Activated CD4-positive, alpha-beta T cell treated with anti-CD3 and anti-CD28 coated beads for 24 hours (primary cell): ENCODE results near the gene GNB2.
"Not testable (repeated sequence)": the region's sequence is repeated elsewhere in the genome, so short reads cannot be mapped to it uniquely, and the experiment has no call there.

Experiments
- DNase-seq, 2 donors: peaks; one replicate each; pipeline ENCODE4 v3.0.0-alpha.2; 2020; ENCODE audit warnings: low read depth in 2 of 2

The GNB2 gene

DNA sequence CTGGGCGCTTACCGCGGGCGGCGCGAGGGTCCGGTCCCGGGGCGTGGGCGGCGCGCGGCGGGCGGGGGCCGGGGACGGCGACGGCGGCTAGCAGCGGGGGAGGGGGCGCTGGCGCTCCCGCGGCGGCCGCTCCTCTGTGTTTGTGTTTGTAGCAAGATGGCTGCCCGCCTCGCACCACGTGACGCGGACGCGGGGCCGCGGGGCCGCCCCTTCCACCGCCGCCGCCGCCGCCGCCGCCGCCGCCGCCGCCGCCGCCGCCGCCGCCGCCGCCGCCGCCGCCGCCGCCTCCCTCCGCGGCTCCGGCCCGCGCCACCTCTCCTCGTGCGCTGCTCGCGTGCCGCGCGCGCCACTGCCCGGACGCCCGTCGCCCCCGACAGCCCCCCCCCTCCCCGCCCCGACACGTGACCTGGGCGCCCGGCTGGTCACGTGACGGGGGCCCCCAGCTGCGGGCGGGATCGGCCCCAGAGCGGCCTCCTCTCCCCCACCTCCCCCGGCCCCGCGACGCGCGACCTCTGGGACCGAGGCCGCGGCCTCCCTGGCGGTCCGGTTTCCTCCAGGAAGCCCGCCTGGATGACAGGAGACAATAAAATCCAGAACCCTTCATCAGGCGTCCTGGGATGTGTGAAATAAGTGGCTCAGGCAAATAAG, 20.7 kb downstream of the GNB2 start, which contains the start of gene GIGYF1:
Gene GIGYF1, minus strand, starts transcription at position 153 of the 648 bp plus-strand sequence. CDS start 6,012 bp downstream, outside the sequence.
- no peak for DNase-seq

DNA sequence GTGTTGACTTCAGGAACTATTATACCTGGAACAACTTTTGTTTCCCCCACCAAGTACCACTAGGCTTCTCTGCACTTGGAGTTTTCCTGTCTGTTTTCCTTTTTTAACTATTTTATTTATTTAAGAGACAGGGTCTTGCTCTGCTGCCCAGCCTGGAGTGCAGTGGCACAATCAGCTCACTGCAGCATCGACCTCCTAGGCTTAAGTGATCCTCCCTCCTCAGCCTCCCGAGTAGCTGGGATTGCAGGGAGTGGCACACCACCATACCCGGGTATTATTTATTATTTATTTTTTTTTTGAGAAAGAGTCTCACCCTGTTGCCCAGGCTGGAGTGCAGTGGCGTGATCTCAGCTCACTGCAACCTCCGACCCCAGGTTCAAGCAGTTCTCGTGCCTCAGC, 22.6 kb downstream of the GNB2 start:
- no peak for DNase-seq

DNA sequence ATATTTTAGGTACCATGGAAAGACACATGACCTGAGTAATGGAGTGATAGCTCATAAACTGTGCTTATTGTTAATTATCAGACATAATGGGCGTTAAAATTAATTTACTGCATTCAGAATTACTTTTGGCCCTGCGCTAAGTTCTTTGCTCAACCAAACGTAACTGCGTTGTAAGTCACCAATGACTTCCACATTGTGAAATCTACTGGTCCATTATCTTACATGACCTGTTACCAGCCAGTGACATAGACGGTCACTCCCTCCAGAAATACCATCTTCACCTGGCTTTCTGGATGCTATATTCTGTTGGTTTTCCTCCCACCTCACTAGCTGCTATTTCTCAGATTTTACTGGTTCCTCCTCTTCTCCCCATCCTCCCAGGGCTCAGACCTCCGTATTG, 25.5 kb downstream of the GNB2 start:
- DNase-seq = no peak

DNA sequence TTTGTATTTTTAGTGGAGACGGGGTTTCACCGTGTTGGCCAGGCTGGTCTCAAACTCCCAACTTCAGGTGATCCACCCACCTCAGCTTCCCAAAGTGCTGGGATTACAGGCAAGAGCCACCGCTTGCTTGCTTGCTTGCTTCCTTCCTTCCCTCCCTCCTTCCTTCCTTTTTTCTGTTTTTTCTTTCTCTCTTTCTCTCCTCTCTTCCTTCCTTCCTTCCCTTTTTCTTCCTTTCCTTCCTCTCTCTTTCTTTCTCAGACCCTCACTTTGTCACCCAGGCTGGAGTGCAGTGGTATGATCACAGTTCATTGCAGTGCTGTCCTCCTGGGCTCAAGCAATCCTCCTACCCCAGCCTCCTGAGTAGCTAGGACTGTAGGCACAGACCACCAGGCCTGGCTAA, 27.5 kb downstream of the GNB2 start:
- DNase-seq = not testable (repeated sequence)

DNA sequence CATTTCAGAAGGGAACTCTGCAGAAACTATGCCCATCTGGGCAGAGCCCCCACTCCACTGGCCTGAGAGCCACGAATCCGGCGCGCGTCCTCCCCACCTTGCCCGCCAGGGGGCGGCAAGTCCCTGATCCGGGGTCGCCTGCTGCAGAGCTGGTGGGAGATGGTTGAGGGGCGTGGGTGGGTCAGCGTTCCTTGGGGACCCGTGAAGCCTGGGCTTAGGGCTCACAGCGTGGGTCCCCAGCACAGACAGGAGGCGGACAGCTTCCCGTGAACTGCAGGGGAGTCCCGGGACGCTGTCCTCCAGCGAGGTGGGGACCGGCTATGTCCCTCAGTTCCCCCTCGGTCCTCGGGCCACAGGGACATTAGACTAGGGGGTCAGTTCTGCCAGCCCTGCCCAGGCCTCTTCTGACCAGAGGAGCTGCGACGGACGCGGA, 31.8 kb downstream of the GNB2 start:
- DNase-seq = peak; percentile 73 to 80

DNA sequence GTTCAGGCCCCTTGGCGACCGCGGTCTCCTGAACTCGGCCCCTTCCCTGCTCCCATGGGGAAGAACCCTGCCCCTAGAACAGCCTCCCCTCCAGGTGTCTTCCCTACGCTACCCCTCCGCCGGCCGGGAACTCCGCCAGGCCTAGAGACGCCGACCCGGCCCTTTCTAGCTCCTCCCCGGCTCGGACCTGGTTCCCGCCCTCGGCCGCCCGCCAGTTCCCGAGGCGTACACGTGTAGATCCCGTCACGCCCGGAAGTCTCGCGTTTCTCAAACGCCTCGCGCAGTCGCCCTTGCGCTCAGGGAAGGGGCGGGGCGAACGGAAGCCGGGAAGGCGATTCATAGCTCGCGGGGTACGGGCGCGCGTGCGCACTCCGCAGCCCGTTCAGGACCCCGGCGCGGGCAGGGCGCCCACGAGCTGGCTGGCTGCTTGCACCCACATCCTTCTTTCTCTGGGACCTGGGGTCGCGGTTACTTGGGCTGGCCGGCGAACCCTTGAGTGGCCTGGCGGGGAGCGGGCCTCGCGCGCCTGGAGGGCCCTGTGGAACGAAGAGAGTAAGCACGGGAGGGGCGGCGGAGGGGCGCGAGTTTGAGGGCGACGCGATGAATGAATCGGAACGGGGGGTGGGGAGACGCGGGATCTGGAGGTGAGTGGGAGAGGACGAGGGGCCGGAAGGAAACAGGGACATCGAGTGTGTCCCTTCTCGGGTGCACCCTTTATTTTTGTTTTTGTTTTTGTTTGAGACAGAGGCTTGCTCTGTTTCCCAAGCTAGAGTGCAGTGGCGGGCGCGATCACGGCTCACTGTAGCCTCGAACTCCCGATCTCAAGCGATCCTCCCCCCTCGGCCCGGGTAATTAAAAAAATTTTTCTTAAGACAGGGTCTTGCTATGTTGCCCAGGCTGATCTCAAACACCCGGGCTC, 32.5 kb downstream of the GNB2 start, which contains the start of gene POP7:
Gene POP7, plus strand, starts transcription at position 369 of the 919 bp plus-strand sequence. CDS start 710 bp downstream, outside the sequence.
- peak; percentile 98 to 99 for DNase-seq

DNA sequence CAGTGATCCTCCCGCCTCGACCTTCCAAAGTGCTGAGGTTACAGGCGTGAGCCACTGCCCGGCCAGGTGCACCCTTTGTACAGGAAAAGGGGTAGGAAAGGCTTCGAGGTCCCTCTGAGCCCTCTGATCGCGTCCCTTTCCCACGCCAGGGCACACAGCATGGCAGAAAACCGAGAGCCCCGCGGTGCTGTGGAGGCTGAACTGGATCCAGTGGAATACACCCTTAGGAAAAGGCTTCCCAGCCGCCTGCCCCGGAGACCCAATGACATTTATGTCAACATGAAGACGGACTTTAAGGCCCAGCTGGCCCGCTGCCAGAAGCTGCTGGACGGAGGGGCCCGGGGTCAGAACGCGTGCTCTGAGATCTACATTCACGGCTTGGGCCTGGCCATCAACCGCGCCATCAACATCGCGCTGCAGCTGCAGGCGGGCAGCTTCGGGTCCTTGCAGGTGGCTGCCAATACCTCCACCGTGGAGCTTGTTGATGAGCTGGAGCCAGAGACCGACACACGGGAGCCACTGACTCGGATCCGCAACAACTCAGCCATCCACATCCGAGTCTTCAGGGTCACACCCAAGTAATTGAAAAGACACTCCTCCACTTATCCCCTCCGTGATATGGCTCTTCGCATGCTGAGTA, 33.3 kb downstream of the GNB2 start:
- DNase-seq = no peak

DNA sequence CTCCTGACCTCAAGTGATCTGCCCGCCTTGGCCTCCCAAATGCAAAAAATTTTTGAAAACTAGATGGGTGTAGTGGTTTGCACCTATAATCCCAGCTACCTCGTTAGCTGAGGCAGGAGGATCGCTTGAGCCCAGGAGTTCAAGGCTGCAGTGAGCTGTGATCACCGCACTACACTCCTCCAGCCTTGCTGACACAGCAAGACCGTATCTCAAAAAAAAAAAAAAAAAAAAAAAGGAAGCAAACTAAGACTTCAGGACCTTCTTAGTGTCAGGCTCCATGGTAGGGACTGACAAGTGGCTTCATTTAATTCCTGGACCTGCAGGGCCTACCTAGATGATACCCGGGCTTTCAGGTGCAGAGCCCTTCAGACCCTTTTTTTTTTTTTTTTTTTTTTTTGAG, 34.9 kb downstream of the GNB2 start:
- DNase-seq = no peak

DNA sequence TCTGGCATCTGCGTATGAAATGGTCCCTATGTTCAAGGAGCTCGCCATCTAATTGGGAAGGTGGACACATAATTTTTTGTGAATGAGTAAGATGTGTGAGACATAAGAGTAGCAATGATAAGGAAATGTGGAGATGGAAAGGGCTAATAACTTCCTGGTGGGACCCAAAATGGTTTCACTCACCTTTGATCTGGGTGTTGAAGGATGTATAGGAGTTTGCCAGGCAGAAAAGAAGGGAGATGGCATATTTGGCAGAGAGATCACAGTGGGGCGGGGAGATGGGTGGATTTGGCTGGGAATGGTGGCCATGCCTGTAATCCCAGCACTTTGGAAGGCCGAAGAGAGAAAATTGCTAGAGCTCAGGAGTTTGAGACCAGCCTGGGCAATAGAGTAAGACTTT, 36.9 kb downstream of the GNB2 start:
- no peak for DNase-seq

DNA sequence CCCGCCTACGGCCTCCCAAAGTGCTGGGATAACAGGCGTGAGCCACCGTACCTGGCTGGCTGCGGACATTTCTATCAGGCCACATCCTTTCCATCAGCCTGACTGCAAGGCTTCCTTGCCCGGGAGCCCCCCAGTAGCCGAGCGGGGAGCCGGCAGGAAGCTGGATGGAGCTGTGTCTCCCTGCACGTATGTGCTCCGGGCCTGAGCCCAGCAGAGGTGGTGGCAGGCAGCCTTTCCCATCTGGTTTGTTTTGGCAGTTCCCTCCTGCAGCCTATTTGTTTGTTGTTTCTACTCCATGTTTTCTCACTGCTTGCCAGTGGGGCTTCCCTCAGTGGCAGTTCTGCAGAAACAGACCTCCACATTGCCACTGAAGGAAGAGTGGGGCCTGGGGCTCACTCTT, 37.8 kb downstream of the GNB2 start:
- no peak for DNase-seq

DNA sequence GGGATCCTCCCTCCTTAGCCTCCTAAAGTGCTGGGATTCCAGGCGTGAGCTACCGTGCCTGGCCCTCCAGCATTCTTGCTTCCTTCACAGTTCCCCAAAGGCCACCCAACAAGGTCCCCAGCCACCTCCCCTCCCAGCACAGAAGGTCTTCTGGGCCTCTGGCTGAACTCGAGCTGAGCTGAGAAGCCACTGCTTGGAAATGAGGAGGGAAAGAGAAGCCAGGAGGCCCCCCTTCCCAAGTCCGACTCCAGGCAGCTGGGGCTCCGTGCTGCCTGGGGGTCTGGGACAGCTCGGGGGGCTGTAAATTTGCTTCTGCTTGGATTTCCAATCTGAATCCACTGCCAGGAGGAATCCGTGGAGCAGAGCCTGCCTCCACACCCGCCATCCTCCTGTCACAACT, 41.2 kb downstream of the GNB2 start:
- no peak for DNase-seq

DNA sequence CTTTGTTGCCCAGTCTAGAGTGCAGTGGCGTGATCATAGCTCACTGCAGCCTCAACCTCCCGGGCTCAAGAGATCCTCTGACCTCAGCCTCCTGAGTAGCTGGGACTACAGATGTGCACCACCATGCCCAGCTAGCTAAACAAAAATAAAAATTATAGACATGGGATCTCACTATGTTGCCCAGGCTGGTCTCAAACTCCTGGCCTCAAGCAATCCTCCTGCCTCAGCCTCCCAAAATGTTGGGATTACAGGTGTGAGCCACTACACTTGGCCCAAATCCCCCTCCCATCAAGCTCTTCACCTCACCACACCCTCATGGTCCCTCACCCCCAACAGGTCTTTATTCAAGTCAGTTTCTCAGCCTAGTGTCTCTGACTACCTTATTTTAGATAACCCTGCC, 43.5 kb downstream of the GNB2 start:
- not testable (repeated sequence) for DNase-seq

DNA sequence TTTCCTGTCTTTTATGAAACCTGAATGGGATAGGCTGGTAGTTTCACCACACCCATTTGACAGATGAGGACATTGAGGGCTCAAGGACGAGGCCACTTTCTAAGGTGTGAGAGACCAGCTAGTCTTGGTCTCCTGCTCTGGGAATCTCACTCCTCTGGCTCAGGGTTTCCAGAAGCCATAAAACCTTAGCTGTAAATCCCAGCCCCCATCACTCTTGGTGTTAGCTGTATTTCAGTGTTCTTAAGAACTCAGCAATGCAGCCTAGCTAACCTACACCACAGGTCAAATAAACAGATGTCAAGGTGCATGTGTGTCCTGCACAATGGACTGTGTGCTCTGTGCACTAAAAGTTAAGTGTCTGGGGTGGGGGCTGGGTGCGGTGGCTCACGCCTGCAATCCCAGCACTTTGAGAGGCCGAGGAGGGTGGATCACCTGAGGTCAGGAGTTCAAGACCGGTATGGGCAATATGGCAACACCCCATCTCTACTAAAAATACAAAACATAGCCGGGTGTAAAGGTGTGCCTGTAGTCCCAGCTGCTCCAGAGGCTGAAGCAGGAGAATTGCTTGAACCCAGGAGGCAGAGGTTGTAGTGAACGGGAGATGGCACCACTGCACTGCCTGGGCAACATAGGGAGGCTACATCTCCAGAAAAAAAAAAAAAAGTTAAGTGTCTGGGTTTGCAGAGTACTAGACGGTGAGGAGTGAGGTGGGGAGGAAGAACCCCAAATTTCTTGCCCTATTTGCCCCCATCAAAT, 46.2 kb downstream of the GNB2 start:
- no peak for DNase-seq

DNA sequence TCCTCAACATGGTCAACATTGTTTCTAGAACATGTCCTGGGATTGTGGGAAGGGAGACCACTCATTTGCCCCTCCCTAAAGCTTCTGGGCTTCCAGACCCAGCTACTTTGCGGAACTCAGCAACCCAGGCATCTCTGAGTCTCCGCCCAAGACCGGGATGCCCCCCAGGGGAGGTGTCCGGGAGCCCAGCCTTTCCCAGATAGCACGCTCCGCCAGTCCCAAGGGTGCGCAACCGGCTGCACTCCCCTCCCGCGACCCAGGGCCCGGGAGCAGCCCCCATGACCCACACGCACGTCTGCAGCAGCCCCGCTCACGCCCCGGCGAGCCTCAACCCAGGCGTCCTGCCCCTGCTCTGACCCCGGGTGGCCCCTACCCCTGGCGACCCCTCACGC, 46.7 kb downstream of the GNB2 start, which contains the start of gene EPO:
Gene EPO, plus strand, starts transcription at position 190 of the 392 bp plus-strand sequence. CDS start 513 bp downstream, outside the sequence.
- no peak for DNase-seq

DNA sequence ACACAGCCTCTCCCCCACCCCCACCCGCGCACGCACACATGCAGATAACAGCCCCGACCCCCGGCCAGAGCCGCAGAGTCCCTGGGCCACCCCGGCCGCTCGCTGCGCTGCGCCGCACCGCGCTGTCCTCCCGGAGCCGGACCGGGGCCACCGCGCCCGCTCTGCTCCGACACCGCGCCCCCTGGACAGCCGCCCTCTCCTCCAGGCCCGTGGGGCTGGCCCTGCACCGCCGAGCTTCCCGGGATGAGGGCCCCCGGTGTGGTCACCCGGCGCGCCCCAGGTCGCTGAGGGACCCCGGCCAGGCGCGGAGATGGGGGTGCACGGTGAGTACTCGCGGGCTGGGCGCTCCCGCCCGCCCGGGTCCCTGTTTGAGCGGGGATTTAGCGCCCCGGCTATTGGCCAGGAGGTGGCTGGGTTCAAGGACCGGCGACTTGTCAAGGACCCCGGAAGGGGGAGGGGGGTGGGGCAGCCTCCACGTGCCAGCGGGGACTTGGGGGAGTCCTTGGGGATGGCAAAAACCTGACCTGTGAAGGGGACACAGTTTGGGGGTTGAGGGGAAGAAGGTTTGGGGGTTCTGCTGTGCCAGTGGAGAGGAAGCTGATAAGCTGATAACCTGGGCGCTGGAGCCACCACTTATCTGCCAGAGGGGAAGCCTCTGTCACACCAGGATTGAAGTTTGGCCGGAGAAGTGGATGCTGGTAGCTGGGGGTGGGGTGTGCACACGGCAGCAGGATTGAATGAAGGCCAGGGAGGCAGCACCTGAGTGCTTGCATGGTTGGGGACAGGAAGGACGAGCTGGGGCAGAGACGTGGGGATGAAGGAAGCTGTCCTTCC, 47.3 kb downstream of the GNB2 start:
- no peak for DNase-seq

DNA sequence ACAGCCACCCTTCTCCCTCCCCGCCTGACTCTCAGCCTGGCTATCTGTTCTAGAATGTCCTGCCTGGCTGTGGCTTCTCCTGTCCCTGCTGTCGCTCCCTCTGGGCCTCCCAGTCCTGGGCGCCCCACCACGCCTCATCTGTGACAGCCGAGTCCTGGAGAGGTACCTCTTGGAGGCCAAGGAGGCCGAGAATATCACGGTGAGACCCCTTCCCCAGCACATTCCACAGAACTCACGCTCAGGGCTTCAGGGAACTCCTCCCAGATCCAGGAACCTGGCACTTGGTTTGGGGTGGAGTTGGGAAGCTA, 47.9 kb downstream of the GNB2 start:
- no peak for DNase-seq

DNA sequence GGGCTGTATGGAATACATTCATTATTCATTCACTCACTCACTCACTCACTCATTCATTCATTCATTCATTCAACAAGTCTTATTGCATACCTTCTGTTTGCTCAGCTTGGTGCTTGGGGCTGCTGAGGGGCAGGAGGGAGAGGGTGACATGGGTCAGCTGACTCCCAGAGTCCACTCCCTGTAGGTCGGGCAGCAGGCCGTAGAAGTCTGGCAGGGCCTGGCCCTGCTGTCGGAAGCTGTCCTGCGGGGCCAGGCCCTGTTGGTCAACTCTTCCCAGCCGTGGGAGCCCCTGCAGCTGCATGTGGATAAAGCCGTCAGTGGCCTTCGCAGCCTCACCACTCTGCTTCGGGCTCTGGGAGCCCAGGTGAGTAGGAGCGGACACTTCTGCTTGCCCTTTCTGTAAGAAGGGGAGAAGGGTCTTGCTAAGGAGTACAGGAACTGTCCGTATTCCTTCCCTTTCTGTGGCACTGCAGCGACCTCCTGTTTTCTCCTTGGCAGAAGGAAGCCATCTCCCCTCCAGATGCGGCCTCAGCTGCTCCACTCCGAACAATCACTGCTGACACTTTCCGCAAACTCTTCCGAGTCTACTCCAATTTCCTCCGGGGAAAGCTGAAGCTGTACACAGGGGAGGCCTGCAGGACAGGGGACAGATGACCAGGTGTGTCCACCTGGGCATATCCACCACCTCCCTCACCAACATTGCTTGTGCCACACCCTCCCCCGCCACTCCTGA, 49.1 kb downstream of the GNB2 start:
- DNase-seq = no peak

DNA sequence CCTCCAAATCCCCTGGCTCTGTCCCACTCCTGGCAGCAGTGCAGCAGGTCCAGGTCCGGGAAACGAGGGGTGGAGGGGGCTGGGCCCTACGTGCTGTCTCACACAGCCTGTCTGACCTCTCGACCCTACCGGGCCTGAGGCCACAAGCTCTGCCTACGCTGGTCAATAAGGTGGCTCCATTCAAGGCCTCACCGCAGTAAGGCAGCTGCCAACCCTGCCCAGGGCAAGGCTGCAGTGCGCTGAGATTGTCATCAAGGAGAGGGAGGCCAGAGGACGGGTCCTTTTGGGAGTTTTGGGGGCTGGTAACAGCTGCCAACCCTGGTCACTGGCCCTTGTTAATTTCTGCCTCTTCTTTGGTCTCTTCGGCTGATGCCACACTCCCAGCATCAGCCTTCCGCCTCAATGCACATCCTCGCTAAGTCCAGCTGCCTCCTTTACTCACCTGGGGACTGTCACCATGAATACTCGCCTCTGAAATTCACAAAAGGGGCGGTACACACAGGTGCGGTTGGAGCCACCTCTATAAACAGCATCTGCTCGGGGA, 50.3 kb downstream of the GNB2 start:
- no peak for DNase-seq

DNA sequence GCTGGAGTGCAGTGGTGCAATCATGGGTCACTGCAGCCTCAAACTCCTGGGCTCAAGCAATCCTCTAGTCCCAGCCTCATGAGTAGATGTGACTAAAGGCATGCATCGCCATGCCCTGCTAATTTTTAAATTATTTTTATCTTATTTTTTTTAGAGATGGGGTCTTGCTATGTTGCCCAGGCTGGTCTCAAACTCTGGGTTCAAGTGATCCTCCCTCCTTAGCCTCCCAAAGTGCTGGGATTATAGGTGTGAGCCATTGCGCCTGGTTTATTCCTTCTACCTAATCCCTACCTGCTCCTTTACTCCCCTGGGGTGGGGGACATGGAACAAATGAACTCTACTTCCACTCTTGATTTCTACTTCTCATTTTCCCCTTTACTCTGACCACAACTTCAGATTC, 50.8 kb downstream of the GNB2 start:
- not testable (repeated sequence) for DNase-seq
